Smooth muscle cell (in vitro differentiated cells): ENCODE data around the gene ERC2. TPM values are rescaled to one million over a fixed set of nuclear protein-coding genes. Genes with fewer than 3 reads are reported as not detected.

Experiments
- DNase-seq: peaks from one replicate; lab custom pipeline; 2025; ENCODE audit not compliant: unreplicated experiment; lab: John Stamatoyannopoulos, UW
- H2AFZ ChIP-seq: fragments of 200-600 bp; sonication (generic); 2 replicates; pipeline ENCODE4 v1.6.0; 2016; ENCODE audit warnings: antibody characterized with exemption, low read depth, mild to moderate bottlenecking
- H3F3A ChIP-seq: fragments of 200-600 bp; sonication (generic); 2 replicates; pipeline ENCODE4 v1.6.0; 2017; ENCODE audit warnings: antibody characterized with exemption, low read depth
- H3K27ac ChIP-seq: fragments of 200-600 bp; sonication (generic); 2 replicates; pipeline ENCODE4 v1.5.1; 2016; ENCODE audit warnings: low read depth, mild to moderate bottlenecking
- H3K27me3 ChIP-seq: fragments of 200-600 bp; sonication (generic); 2 replicates; pipeline ENCODE4 v1.6.1; 2016; ENCODE audit warnings: low read depth, mild to moderate bottlenecking
- H3K36me3 ChIP-seq: fragments of 200-600 bp; sonication (generic); 2 replicates; pipeline ENCODE4 v1.5.1; 2016; ENCODE audit warnings: low read depth
- H3K4me1 ChIP-seq: fragments of 200-600 bp; sonication (generic); 2 replicates; pipeline ENCODE4 v1.5.1; 2016; ENCODE audit warnings: low read depth
- H3K4me2 ChIP-seq: fragments of 200-600 bp; sonication (generic); 2 replicates; pipeline ENCODE4 v1.6.0; 2016; ENCODE audit warnings: mild to moderate bottlenecking
- H3K4me3 ChIP-seq: fragments of 200-600 bp; sonication (generic); 2 replicates; pipeline ENCODE4 v1.5.1; 2016; ENCODE audit warnings: mild to moderate bottlenecking
- H3K79me2 ChIP-seq: fragments of 200-600 bp; sonication (generic); 2 replicates; pipeline ENCODE4 v1.6.0; 2016; ENCODE audit warnings: low read depth, mild to moderate bottlenecking
- H3K9ac ChIP-seq: fragments of 200-600 bp; sonication (generic); 2 replicates; pipeline ENCODE4 v1.6.0; 2016; ENCODE audit warnings: low read depth
- H3K9me3 ChIP-seq: fragments of 200-600 bp; sonication (generic); replicated peaks from 2 replicates; pipeline ENCODE4 v1.5.1; 2016; ENCODE audit warnings: low read depth
- H4K20me1 ChIP-seq: fragments of 200-600 bp; sonication (generic); 2 replicates; pipeline ENCODE4 v1.6.0; 2016; ENCODE audit warnings: low read depth
- WGBS: methylation state at CpG from one replicate; pipeline ENCODE4 v1.1.7; 2016; ENCODE audit warnings: low lambda C conversion rate; 5-methylcytosine and 5-hydroxymethylcytosine counted together
- polyA plus RNA-seq: library from polyadenylated mRNA; unstranded; fragments of >200 nt; fragmentation: Nextera tagmentation; extraction: Ambion mirVana; gene quantifications from 2 replicates; pipeline ENCODE4 v1.2.1, GENCODE V29; 2016
- total RNA-seq: library from RNA; depleted of rRNA; stranded (reverse); fragments of >200 nt; gene quantifications from 2 replicates; pipeline ENCODE4 v1.2.3, GENCODE V29; 2014
- TF ChIP-seq, protein P1 (sequence below): fragments of 200-600 bp; sonication (generic); IDR thresholded peaks from 2 replicates; pipeline ENCODE4 v1.5.1; 2017; ENCODE audit warnings: borderline replicate concordance, mild to moderate bottlenecking, antibody characterized with exemption; ENCODE audit not compliant: insufficient read depth, poor library complexity, severe bottlenecking

The ERC2 gene
- total and polyA plus RNA-seq, 2 experiments from 2014 or later, result 1.1 TPM; not detected in 1

DNA sequence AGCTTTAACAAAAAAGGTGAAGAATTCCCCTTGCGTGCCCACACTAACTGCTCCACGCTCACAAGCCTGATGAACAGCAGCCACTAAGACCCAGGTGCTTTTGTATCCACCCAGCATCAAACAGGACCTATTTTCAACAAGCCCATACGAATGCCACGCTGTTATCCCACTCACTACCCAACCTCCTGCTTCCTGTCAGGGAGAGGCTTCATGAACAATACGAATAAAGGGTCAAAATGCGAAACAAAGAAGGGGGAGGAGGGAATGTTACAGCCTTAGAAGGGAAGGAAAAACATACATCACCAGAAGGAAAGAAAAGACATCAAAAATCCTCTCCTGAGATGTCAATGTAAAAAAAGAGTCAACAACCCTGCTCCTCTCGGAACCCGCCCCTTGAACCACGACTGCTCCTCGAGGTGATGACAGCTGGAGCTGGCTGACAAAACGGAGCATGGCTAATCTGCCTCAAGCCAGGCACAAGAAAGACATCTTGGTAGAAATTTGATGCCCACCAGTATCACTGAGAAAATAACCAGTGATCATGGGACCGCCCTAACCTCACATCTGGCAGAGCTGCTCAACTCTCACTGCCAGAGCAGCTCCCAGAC lies 9.7 kb downstream of the ERC2 start:
- peaks cover 6% of the 10 kb centered on the region for H3K27me3 ChIP-seq
- no peaks in the 10 kb centered on the region for H3K79me2 ChIP-seq
- 75% methylated on average over 12 of the region's 12 CpGs for WGBS
- no peaks in the 10 kb centered on the region for H3K4me1 ChIP-seq
- H3K9ac ChIP-seq, result no peak overlapping the region
- no peak overlapping the region for H3K4me3 ChIP-seq
- H3K9me3 ChIP-seq, result no peaks in the 10 kb centered on the region
- TF ChIP-seq, protein P1, sequence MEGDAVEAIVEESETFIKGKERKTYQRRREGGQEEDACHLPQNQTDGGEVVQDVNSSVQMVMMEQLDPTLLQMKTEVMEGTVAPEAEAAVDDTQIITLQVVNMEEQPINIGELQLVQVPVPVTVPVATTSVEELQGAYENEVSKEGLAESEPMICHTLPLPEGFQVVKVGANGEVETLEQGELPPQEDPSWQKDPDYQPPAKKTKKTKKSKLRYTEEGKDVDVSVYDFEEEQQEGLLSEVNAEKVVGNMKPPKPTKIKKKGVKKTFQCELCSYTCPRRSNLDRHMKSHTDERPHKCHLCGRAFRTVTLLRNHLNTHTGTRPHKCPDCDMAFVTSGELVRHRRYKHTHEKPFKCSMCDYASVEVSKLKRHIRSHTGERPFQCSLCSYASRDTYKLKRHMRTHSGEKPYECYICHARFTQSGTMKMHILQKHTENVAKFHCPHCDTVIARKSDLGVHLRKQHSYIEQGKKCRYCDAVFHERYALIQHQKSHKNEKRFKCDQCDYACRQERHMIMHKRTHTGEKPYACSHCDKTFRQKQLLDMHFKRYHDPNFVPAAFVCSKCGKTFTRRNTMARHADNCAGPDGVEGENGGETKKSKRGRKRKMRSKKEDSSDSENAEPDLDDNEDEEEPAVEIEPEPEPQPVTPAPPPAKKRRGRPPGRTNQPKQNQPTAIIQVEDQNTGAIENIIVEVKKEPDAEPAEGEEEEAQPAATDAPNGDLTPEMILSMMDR, result no peak
- no peak overlapping the region for H2AFZ ChIP-seq
- no peak for DNase-seq
- H3F3A ChIP-seq, result no peaks in the 10 kb centered on the region
- H3K36me3 ChIP-seq, result no peaks in the 10 kb centered on the region
- no peak overlapping the region for H3K27ac ChIP-seq
- no peak overlapping the region for H3K4me2 ChIP-seq
- H4K20me1 ChIP-seq, result no peaks in the 10 kb centered on the region

DNA sequence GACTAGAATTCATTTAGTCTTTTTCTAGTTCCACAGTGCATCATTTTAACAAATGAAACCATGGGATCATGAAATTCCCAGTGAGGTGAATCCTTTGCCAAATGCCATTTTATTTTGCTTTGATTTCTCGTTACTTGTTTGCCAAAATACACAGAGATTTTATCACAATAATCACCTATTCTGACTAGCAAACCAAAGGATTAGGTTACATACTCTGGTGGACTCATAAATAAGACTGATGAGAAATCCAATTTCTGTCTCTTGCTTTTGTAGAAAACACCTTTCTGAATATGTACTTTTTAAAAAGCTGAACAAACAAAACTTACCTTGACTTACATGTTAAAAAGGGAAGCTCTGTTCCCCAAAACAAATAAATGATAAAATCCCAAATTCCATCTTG lies 12.2 kb downstream of the ERC2 start:
- H3K36me3 ChIP-seq, result no peaks in the 10 kb centered on the region
- no peak for DNase-seq
- no peak overlapping the region for H3K4me2 ChIP-seq
- H3F3A ChIP-seq, result no peaks in the 10 kb centered on the region
- H3K4me1 ChIP-seq, result no peaks in the 10 kb centered on the region
- 85% methylated on average over 1 of the region's 1 CpG for WGBS
- no peaks in the 10 kb centered on the region for H4K20me1 ChIP-seq
- H3K4me3 ChIP-seq, result no peak overlapping the region
- no peak overlapping the region for H3K27ac ChIP-seq
- TF ChIP-seq, protein P1, result no peak
- H3K9ac ChIP-seq, result no peak overlapping the region
- no peak overlapping the region for H2AFZ ChIP-seq
- H3K27me3 ChIP-seq, result peaks cover 3% of the 10 kb centered on the region
- H3K79me2 ChIP-seq, result no peaks in the 10 kb centered on the region
- H3K9me3 ChIP-seq, result no peaks in the 10 kb centered on the region

DNA sequence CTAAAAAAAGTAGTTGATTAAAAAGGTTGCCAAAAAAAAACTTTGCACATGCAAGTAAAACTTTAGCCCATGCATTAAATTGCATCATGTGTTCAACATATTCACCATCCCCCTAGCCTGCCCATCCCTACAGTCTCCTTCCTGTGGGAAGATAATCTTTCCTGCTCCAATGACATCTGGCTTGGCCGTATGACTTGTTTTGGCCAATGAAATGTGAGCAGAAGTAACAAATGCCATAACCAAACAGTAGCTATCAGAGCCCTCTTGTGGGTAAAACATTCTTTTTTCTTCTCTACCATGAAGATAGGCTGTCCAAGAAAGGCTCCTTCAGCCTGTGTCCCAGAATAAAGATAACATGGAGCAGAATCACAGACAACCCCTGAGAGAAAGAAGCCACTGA lies 15.3 kb downstream of the ERC2 start:
- H3K27ac ChIP-seq, result no peak overlapping the region
- H2AFZ ChIP-seq, result no peak overlapping the region
- H3K27me3 ChIP-seq, result no peaks in the 10 kb centered on the region
- no peaks in the 10 kb centered on the region for H3K36me3 ChIP-seq
- no peak overlapping the region for H3K4me3 ChIP-seq
- 61% methylated on average over 1 of the region's 1 CpG for WGBS
- no peak overlapping the region for H3K4me2 ChIP-seq
- no peaks in the 10 kb centered on the region for H4K20me1 ChIP-seq
- no peak for DNase-seq
- no peaks in the 10 kb centered on the region for H3K9me3 ChIP-seq
- TF ChIP-seq, protein P1, result no peak
- no peaks in the 10 kb centered on the region for H3K4me1 ChIP-seq
- H3F3A ChIP-seq, result no peaks in the 10 kb centered on the region
- H3K9ac ChIP-seq, result no peak overlapping the region
- no peaks in the 10 kb centered on the region for H3K79me2 ChIP-seq

DNA sequence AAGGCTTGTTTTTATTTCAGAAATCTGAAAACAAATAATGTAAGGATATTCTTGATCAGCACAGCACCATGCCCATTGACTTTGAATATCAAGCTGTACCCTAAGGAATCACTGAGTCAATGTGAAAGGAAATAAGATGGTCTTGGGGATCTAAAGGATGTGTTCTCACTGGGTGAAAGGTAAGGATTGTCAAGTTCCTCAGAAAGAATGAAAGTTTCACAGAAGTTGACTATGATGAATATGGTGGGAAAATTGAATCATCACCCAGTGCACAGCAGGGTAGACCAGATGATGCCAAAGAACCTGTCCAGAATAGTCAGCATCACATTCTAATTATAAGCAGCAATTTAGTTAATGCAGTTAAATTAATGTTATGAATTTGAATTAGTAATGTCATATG lies 16.2 kb downstream of the ERC2 start:
- Histone ChIP-seq H3K4me2 (no peak overlapping the region), H3K79me2 (no peaks in the 10 kb centered on the region), H3K9me3 (no peaks in the 10 kb centered on the region), H3K27me3 (no peaks in the 10 kb centered on the region), H2AFZ (no peak overlapping the region), H3K9ac (no peak overlapping the region), H4K20me1 (no peaks in the 10 kb centered on the region), H3K36me3 (no peaks in the 10 kb centered on the region), H3K4me3 (no peak overlapping the region), H3F3A (no peaks in the 10 kb centered on the region), H3K27ac (no peak overlapping the region), H3K4me1 (no peaks in the 10 kb centered on the region)
- TF ChIP-seq, protein P1, result no peak
- DNase-seq, result no peak
